K562 (cell line): ENCODE measurements around the gene S100A2. TPM values are rescaled to one million over a fixed set of nuclear protein-coding genes. Genes with fewer than 3 reads are reported as not detected.

Source experiments
- ATAC-seq: fragments of 200-7000 bp; cut with Tn5 transposase; 3 replicates; pipeline ENCODE4 v1.9.1; 2020; ENCODE audit warnings: moderate library complexity
- BruUV-seq: library from RNA; stranded (reverse); fragments of 400-500 nt; replicated peaks from 2 replicates; lab custom pipeline; 2021; lab: Mats Ljungman, UMichigan
- CTCF ChIA-PET: fragments of 300-600 bp; formaldehyde crosslinking; extraction: SDS; loops from one replicate; lab custom pipeline; 2021; ENCODE audit warnings: low intra/inter-chr PET ratio; lab: Yijun Ruan, JAX
- POLR2A ChIA-PET: fragments of 300-600, 350-650 bp; sonication (Branson Sonifier 250); formaldehyde crosslinking; extraction: SDS; loops from one replicate; lab custom pipeline; 2021; ENCODE audit warnings: antibody characterized with exemption, inconsistent platforms; lab: Yijun Ruan, JAX
- DNase-seq, 4 experiments: peaks; one replicate each; pipeline versions ENCODE4 v3.0.0 to v3.0.0-alpha.2; 2011 to 2018; ENCODE audit warnings: low spot score in 3 of 4, mixed read lengths in 3 of 4; ENCODE audit errors: extremely low read depth in 1 of 4
- FAIRE-seq: peaks from 2 replicates; lab custom pipeline; 2011; peaks lifted over from hg19 to GRCh38; lab: Jason Lieb, UNC
- H2AFZ ChIP-seq: 2 replicates; pipeline ENCODE4 v1.6.0; 2011; ENCODE audit warnings: low read depth, low read length, control low read depth, inconsistent platforms
- H3K27ac ChIP-seq: fragments of 200-600 bp; 3 replicates; pipeline ENCODE4 v1.8.0; 2011; ENCODE audit warnings: low read depth, mild to moderate bottlenecking, control low read depth, inconsistent platforms, low read length, moderate library complexity, mixed read lengths; ENCODE audit errors: extremely low read depth
- H3K27me3 ChIP-seq, 2 experiments: fragments of 300-600 bp in 1 of 2; 2 replicates in 1 of 2; 3 replicates in 1 of 2; pipeline versions ENCODE4 v1.6.0 to v1.8.0; 2011; ENCODE audit warnings: inconsistent platforms in 2 of 2, low read length in 2 of 2, mild to moderate bottlenecking in 1 of 2, mixed read lengths in 1 of 2, moderate library complexity in 1 of 2; ENCODE audit not compliant: control insufficient read depth in 2 of 2, insufficient read depth in 2 of 2
- H3K36me3 ChIP-seq: fragments of 300-600 bp; 3 replicates; pipeline ENCODE4 v1.8.0; 2011; ENCODE audit warnings: mild to moderate bottlenecking, low read length, inconsistent platforms; ENCODE audit not compliant: control insufficient read depth, insufficient read depth
- H3K4me1 ChIP-seq, 2 experiments: fragments of 200-600 bp in 1 of 2; replicated peaks in 1 of 2; 2 replicates in 1 of 2; 3 replicates in 1 of 2; pipeline versions ENCODE4 v1.5.1 to v1.8.0; 2011; ENCODE audit warnings: inconsistent platforms in 2 of 2, low read length in 2 of 2, mild to moderate bottlenecking in 1 of 2, mixed read lengths in 1 of 2, moderate library complexity in 1 of 2; ENCODE audit not compliant: control insufficient read depth in 2 of 2, insufficient read depth in 2 of 2
- H3K4me2 ChIP-seq: 2 replicates; pipeline ENCODE4 v1.6.1; 2011; ENCODE audit warnings: low read length, control low read depth, inconsistent platforms, mixed read lengths; ENCODE audit not compliant: insufficient read depth
- H3K4me3 ChIP-seq: fragments of 200-600 bp; sonication (generic), shearing (Covaris generic); 2 replicates; pipeline ENCODE4 v1.5.1; 2016; ENCODE audit warnings: control low read depth, inconsistent platforms
- H3K79me2 ChIP-seq: fragments of 200-600 bp; 3 replicates; pipeline ENCODE4 v1.8.0; 2011; ENCODE audit warnings: low read length, inconsistent platforms; ENCODE audit not compliant: control insufficient read depth, insufficient read depth
- H3K9ac ChIP-seq, 2 experiments: 2 replicates each; pipeline versions ENCODE4 v1.6.0 to v1.6.1; 2011; ENCODE audit warnings: low read depth in 2 of 2, low read length in 2 of 2, control low read depth in 1 of 2, inconsistent platforms in 1 of 2, mild to moderate bottlenecking in 1 of 2, mixed read lengths in 1 of 2; ENCODE audit not compliant: insufficient read depth in 1 of 2
- H3K9me1 ChIP-seq: one replicate; pipeline ENCODE4 v1.6.0; 2011; ENCODE audit warnings: inconsistent platforms, mild to moderate bottlenecking, low read length, moderate library complexity; ENCODE audit not compliant: control insufficient read depth, insufficient read depth
- H3K9me3 ChIP-seq: replicated peaks from 2 replicates; pipeline ENCODE4 v1.5.1; 2011; ENCODE audit warnings: low read depth, low read length, inconsistent platforms; ENCODE audit not compliant: control insufficient read depth, insufficient read depth
- H4K20me1 ChIP-seq: replicated peaks from 2 replicates; pipeline ENCODE4 v1.6.1; 2011; ENCODE audit warnings: low read length, inconsistent platforms, mixed read lengths; ENCODE audit not compliant: control insufficient read depth, insufficient read depth
- CTBP1 ChIP-seq: fragments of 450-650 bp; IDR thresholded peaks from 2 replicates; pipeline ENCODE4 v1.6.1; 2016; ENCODE audit warnings: borderline replicate concordance
- PKNOX1 ChIP-seq: fragments of 450-650 bp; IDR thresholded peaks from 2 replicates; pipeline ENCODE4 v1.6.1; 2016
- PTBP1 ChIP-seq: fragments of 200-400 bp; formaldehyde crosslinking; IDR thresholded peaks from 2 replicates; pipeline ENCODE4 v1.6.1; 2017; ENCODE audit warnings: low read depth, low read length
- SPI1 ChIP-seq: IDR thresholded peaks from 2 replicates; pipeline ENCODE4 v1.6.1; 2011; ENCODE audit warnings: low read depth, low read length, control low read depth, borderline replicate concordance
- ZNF696 ChIP-seq: fragments of 250-450 bp; sonication (Bioruptor Pico); conservative IDR thresholded peaks from 2 replicates; pipeline ENCODE4 v1.4.0; 2020; ENCODE audit warnings: mild to moderate bottlenecking, moderate library complexity
- WGBS: fragments of 100-300 bp; shearing (Covaris generic); methylation state at CpG from one replicate; pipeline ENCODE4 v1.1.6; 2016; ENCODE audit warnings: low coverage, mixed read lengths; ENCODE audit not compliant: insufficient coverage; ENCODE audit errors: missing lambda C conversion rate; 5-methylcytosine and 5-hydroxymethylcytosine counted together
- in situ Hi-C: fragments of 300-500 bp; cut with MboI; formaldehyde crosslinking; loops from 4 replicates; pipeline ENCODE4 v1.15.0; 2018; ENCODE audit warnings: inconsistent platforms, mixed read lengths
- intact Hi-C: fragments of 100-400 bp; cut with micrococcal nuclease; formaldehyde crosslinking; loops from 2 replicates; pipeline ENCODE4 v1.14.2; 2022
- polyA plus RNA-seq, 8 experiments: library from polyadenylated mRNA; depleted of rRNA in 4 of 8; stranded (reverse) in 5 of 8; unstranded in 3 of 8; fragments of >200 nt; fragmentation: Nextera tagmentation in 2 of 8; fragmentation: Illumina TruSeq in 1 of 8; extraction: Ambion mirVana in 2 of 8; extraction: Trizol in 1 of 8; gene quantifications; 2 replicates each; pipeline versions ENCODE4 v1.2.1 to v1.2.3, GENCODE V29; 2011 to 2014; ENCODE audit warnings: inconsistent platforms in 1 of 8, missing spikeins in 1 of 8
- total RNA-seq, 7 experiments: library from RNA; depleted of rRNA in 6 of 7; stranded (reverse); fragments of >200 nt in 6 of 7; fragmentation: Illumina TruSeq in 2 of 7; extraction: Trizol in 2 of 7; gene quantifications; 2 replicates each; pipeline versions ENCODE4 v1.2.1 to v1.2.3, GENCODE V29; 2011 to 2021; ENCODE audit warnings: low replicate concordance in 1 of 7

S100A2 gene
- total and polyA plus RNA-seq, 9 of the 15 experiments (the other 6 are each of a cell fraction or from before 2014, with no cell fraction given), result 0.28 to 0.65 (median 0.44) TPM; not detected in 4

DNA sequence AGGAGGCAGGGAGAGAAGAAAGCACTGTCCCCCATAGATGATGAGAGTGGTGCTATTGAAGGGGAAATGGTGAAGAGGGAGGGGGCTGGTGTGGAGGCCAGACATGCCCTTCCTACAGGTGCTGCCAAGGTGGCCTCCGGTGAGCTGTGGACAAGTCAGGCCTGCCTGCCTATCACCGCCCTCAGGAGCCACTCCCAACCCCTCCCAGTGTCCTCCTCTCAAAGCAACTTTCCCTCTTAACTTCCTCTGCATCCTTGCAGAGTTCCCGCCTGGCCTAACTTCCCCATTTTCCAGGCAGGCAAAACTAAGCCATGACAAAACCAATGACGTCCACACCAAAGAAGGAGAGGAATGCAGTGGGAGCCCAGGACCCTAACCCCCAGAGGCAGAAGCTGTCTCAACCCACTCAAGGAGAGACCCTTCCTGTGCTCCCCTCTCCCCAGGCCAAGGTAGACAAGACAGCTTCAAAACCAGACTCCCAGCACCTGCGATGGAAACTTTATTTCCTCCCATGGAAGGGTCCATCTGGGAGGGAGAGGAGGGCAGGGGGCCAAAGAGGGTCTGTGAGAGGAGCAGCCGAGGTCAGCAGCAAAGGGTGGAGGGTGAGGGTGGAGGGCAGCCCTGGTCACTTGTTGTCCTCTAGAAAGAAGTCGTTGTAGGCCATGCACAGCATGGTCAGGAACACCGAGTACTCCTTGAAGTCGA is 28.8 kb downstream of the S100A2 start:
- BruUV-seq, result no TSS peak
- Histone ChIP-seq H3K36me3 (no peaks in the 10 kb centered on the region), H2AFZ (peak overlapping the region; percentile 85)

More for the DNA sequence above, 28.8 kb downstream of the S100A2 start:
- Histone ChIP-seq H3K4me1 (peaks cover 66 to 67% of the 10 kb centered on the region in 2 experiments), H3K4me2 (peak overlapping the region; percentile 65), H3K79me2 (no peaks in the 10 kb centered on the region; the same call in 2 of the 3 replicates), H3K9me1 (no peaks in the 10 kb centered on the region), H3K9me3 (no peaks in the 10 kb centered on the region), H3K9ac (peak overlapping the region; percentile 30 to 82; a peak in 3 of 4 replicates), H4K20me1 (no peaks in the 10 kb centered on the region), H3K27me3 (no peaks in the 10 kb centered on the region), H3K4me3 (no peak overlapping the region), H3K27ac (0 out of 3 replicates have a peak overlapping the region, but pooled peaks have one; percentile 46)
- ChIA-PET POLR2A (interaction anchor here (0.9 to 1.0 kb wide), 3 partner anchors 9 to 91 kb away, joined by 3 to 4 read pairs (median 3); partner anchors contain the start of genes S100A1, S100A13 and S100A4), CTCF (interaction anchor here (1.5 kb wide), 1 partner anchor 32 kb away, joined by 5 read pairs; no protein-coding TSS in a partner anchor)
- FAIRE-seq (no peak), ATAC-seq (no peak), DNase-seq (peak in 1 of 4 experiments; percentile 6)
- intact Hi-C loops (no loop called here), in situ Hi-C loops (no loop called here)
- TF ChIP-seq PKNOX1, result peak; percentile 48; the same call in 1 of the 2 replicates
- TF ChIP-seq ZNF696, result no peak
- TF ChIP-seq PTBP1, result no peak
- TF ChIP-seq CTBP1, result peak; percentile 24; the same call in 1 of the 2 replicates
- peak; percentile 67; the same call in 1 of the 2 replicates for TF ChIP-seq SPI1
- WGBS, result 58% methylated on average over 9 of the region's 9 CpGs
